Measurements from ENCODE around the gene GCNT2.

GRCh38 chr6:10621213-10621612 is 100.1 kb downstream of the GCNT2 start:
- TF ChIP-seq CTCF (IDR thresholded peaks at IDR 0.05; ENCODE audit: borderline replicate concordance, extremely low read depth, low read length, poor library complexity, severe bottlenecking) (no peak), EZH2 (IDR thresholded peaks at IDR 0.05; ENCODE audit: borderline replicate concordance, low read depth, low read length, severe bottlenecking) (no peak)

Measured in DND-41 (cell line).